ENCODE results near the gene VMO1. TPM values are rescaled to one million over a fixed set of nuclear protein-coding genes. Genes with fewer than 3 reads are reported as not detected.

The VMO1 gene
- polyA plus RNA-seq, 1 of the 3 experiments (the other 2 are of a cell fraction): 1.3 TPM

DNA sequence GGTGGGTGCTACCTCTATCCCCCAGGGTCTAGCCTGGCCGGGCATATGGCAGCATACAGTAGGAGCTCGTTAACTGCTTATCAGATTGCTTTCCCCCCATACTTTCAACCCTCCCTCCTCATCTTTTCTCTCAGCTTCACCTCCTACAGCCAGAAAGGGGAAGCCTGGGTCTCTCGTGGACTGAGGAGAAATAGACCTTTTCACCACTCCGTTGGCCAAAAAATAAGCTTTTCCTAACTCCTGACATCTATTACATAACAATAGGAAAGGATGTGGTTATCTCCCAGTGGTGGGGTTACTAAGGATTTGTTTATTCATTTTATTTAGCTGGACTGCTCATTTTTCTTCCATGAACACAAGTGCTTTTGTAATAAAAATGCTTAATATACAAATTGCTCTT, 37.5 kb downstream of the VMO1 start:
- no peak overlapping the region for H2AFZ ChIP-seq (ENCODE audit: low read depth)
- H3K27ac ChIP-seq (ENCODE audit: low read depth in 2 of 2, low read length in 1 of 2): no peak overlapping the region
- CTCF ChIA-PET: interaction anchor here (1.1 to 1.7 kb wide), 2 partner anchors 17 to 154 kb away, joined by 3 to 5 read pairs; partner anchors contain the start of genes CHRNE and MED11
- 11% methylated on average over 4 of the region's 4 CpGs for WGBS (ENCODE audit: low lambda C conversion rate)
- H3K9me2 ChIP-seq: no peaks in the 10 kb centered on the region
- no peak for TF ChIP-seq FOXM1 (IDR thresholded peaks at IDR 0.05; ENCODE audit: low read depth)
- no peak for TF ChIP-seq RXRA (IDR thresholded peaks at IDR 0.05; ENCODE audit: borderline replicate concordance, low read depth)
- no peak for TF ChIP-seq SIN3A (IDR thresholded peaks at IDR 0.05; ENCODE audit: borderline replicate concordance, low read depth, low read length)
- H3K4me1 ChIP-seq (ENCODE audit: control insufficient read depth in 1 of 2, insufficient read depth in 2 of 2, low read depth in 1 of 2, low read length in 1 of 2): no peaks in the 10 kb centered on the region; a peak in 1 of 4 replicates
- DNase-seq: no peak
- no peak overlapping the region for H3K9ac ChIP-seq
- no peak overlapping the region for H3K4me2 ChIP-seq
- H3K9me3 ChIP-seq: no peaks in the 10 kb centered on the region
- no peaks in the 10 kb centered on the region for H4K20me1 ChIP-seq (ENCODE audit: insufficient read depth)
- H3K79me2 ChIP-seq (ENCODE audit: insufficient read depth): no peaks in the 10 kb centered on the region
- H3F3A ChIP-seq (replicated peaks; ENCODE audit: insufficient read depth): peaks cover 5% of the 10 kb centered on the region
- no peaks in the 10 kb centered on the region for H3K36me3 ChIP-seq (replicated peaks in 1 of 2; ENCODE audit: control insufficient read depth in 1 of 2, insufficient read depth in 2 of 2, low read length in 1 of 2)
- POLR2A ChIA-PET: no interaction called here
- no peak overlapping the region for H3K4me3 ChIP-seq (ENCODE audit: low read depth in 2 of 2, low read length in 1 of 2)
- peaks cover 81% of the 10 kb centered on the region for H3K27me3 ChIP-seq (ENCODE audit: insufficient read depth)

DNA sequence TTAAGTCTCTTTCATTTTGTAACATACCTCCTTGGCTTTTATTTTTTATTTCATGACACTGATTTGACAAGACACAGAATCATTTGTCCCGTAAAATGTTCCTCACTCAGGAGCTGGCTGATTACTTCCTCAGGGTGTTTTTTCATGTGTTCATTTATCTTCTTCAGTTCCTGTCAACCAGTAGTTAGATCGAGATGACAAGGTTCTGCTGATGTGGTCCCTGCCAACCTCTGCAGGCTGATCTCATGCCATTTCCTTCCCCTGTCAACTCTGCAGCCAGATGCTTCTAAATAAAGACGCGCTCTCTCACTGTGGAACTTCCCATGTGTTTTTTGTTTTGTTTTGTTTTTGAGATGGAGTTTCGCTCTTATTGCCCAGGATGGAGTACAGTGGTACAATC, 38.3 kb downstream of the VMO1 start:
- CTCF ChIA-PET: interaction anchor here (1.0 to 1.8 kb wide), 3 partner anchors 10 to 141 kb away, joined by 3 to 5 read pairs (median 4); partner anchors contain the start of gene MED11
- peaks cover 5% of the 10 kb centered on the region for H3F3A ChIP-seq (replicated peaks; ENCODE audit: insufficient read depth)
- TF ChIP-seq, protein P1, sequence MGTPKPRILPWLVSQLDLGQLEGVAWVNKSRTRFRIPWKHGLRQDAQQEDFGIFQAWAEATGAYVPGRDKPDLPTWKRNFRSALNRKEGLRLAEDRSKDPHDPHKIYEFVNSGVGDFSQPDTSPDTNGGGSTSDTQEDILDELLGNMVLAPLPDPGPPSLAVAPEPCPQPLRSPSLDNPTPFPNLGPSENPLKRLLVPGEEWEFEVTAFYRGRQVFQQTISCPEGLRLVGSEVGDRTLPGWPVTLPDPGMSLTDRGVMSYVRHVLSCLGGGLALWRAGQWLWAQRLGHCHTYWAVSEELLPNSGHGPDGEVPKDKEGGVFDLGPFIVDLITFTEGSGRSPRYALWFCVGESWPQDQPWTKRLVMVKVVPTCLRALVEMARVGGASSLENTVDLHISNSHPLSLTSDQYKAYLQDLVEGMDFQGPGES (IDR thresholded peaks at IDR 0.05; ENCODE audit: low read depth, low read length): no peak
- peak; percentile 60; the same call in 1 of the 2 replicates for TF ChIP-seq MXI1 (IDR thresholded peaks at IDR 0.05; ENCODE audit: low read depth, low read length)
- H3K27ac ChIP-seq (ENCODE audit: low read depth in 2 of 2, low read length in 1 of 2): no peak overlapping the region
- H3K4me1 ChIP-seq (ENCODE audit: control insufficient read depth in 1 of 2, insufficient read depth in 2 of 2, low read depth in 1 of 2, low read length in 1 of 2): no peaks in the 10 kb centered on the region; a peak in 1 of 4 replicates
- H4K20me1 ChIP-seq (ENCODE audit: insufficient read depth): no peaks in the 10 kb centered on the region
- H3K27me3 ChIP-seq (ENCODE audit: insufficient read depth): peaks cover 77% of the 10 kb centered on the region
- no peaks in the 10 kb centered on the region for H3K9me3 ChIP-seq
- POLR2A ChIA-PET: no interaction called here
- 23% methylated on average over 5 of the region's 5 CpGs for WGBS (ENCODE audit: low lambda C conversion rate)
- no peaks in the 10 kb centered on the region for H3K36me3 ChIP-seq (replicated peaks in 1 of 2; ENCODE audit: control insufficient read depth in 1 of 2, insufficient read depth in 2 of 2, low read length in 1 of 2)
- H3K4me3 ChIP-seq (ENCODE audit: low read depth in 2 of 2, low read length in 1 of 2): no peak overlapping the region
- H3K4me2 ChIP-seq: peak overlapping the region; percentile 56; the same call in 1 of the 2 replicates
- H3K9me2 ChIP-seq: no peaks in the 10 kb centered on the region
- H2AFZ ChIP-seq (ENCODE audit: low read depth): no peak overlapping the region
- H3K79me2 ChIP-seq (ENCODE audit: insufficient read depth): no peaks in the 10 kb centered on the region
- no peak overlapping the region for H3K9ac ChIP-seq
- DNase-seq: peak; percentile 62

DNA sequence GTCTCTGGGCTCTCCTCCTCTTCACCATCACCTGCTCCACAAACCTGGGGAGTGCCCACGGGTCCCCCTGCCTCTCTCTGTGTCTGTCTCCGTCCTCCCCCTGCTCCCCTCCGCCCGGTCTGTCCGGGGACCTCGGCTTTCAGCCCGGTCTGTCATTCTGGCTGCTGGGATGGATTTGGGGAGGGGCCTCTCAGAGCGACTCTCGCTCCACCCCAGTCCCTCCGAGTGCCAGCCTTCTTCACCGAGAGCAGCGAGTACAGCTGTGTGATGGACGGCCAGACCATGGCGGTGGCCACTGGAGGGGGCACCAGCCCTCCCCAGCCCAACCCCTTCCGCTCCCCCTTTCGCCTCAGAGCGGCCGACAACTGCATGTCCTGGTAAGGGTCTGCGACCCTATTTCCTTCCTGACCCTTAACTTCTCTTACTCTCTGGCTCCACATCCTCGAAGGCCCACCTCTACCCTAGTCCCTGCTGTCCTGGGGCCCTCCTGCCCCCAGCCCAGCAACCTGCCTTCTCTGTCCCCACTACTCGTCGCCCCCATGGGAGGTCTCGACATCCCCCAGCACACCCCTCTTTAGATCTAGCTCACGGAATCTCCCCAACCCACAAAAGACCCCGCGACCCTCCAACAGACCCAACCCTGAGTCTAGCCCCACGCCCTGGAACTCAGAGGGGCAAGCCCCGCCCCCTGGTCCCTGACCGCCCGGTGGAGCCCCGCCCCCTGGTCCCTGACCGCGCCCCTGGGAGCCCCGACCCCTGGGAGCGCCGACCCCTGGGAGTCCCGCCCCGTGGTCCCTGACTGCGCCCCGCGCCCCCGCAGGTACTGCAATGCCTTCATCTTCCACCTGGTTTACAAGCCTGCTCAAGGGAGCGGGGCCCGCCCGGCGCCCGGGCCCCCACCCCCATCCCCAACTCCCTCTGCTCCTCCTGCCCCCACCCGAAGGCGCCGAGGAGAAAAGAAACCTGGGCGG, 40.9 kb downstream of the VMO1 start:
- H3K27ac ChIP-seq (ENCODE audit: low read depth in 2 of 2, low read length in 1 of 2): no peak overlapping the region
- H3K36me3 ChIP-seq (replicated peaks in 1 of 2; ENCODE audit: control insufficient read depth in 1 of 2, insufficient read depth in 2 of 2, low read length in 1 of 2): no peaks in the 10 kb centered on the region
- no peak overlapping the region for H3K9ac ChIP-seq
- no peaks in the 10 kb centered on the region for H3K9me3 ChIP-seq
- H3K9me2 ChIP-seq: no peaks in the 10 kb centered on the region
- H3K4me3 ChIP-seq (ENCODE audit: low read depth in 2 of 2, low read length in 1 of 2): no peak overlapping the region
- no peak overlapping the region for H3K4me2 ChIP-seq
- no peaks in the 10 kb centered on the region; a peak in 1 of 4 replicates for H3K4me1 ChIP-seq (ENCODE audit: control insufficient read depth in 1 of 2, insufficient read depth in 2 of 2, low read depth in 1 of 2, low read length in 1 of 2)
- DNase-seq: peak; percentile 61
- POLR2A ChIA-PET: no interaction called here
- H4K20me1 ChIP-seq (ENCODE audit: insufficient read depth): no peaks in the 10 kb centered on the region
- H3K27me3 ChIP-seq (ENCODE audit: insufficient read depth): peaks cover 58% of the 10 kb centered on the region
- no peak overlapping the region for H2AFZ ChIP-seq (ENCODE audit: low read depth)
- CTCF ChIA-PET: interaction anchor here (1.2 to 1.9 kb wide), 4 partner anchors 9 to 179 kb away, joined by 3 to 9 read pairs (median 3); partner anchors contain the start of gene GLTPD2
- no peaks in the 10 kb centered on the region for H3K79me2 ChIP-seq (ENCODE audit: insufficient read depth)
- WGBS (ENCODE audit: low lambda C conversion rate): 27% methylated on average over 33 of the region's 51 CpGs
- H3F3A ChIP-seq (replicated peaks; ENCODE audit: insufficient read depth): peaks cover 6% of the 10 kb centered on the region
- TF ChIP-seq EP300 (IDR thresholded peaks at IDR 0.05; ENCODE audit: borderline replicate concordance in 1 of 2, low read depth in 1 of 2, low read length in 1 of 2) (no peak), POLR2AphosphoS5 (IDR thresholded peaks at IDR 0.05; ENCODE audit: low read depth, low read length) (no peak), YY1 (IDR thresholded peaks at IDR 0.05; ENCODE audit: low read depth) (no peak), TEAD4 (IDR thresholded peaks at IDR 0.05; ENCODE audit: borderline replicate concordance, insufficient read depth) (no peak), RFX5 (IDR thresholded peaks at IDR 0.05; ENCODE audit: low read length) (no peak), GABPA (IDR thresholded peaks at IDR 0.05; ENCODE audit: low read depth) (no peak), NFIC (IDR thresholded peaks at IDR 0.05; ENCODE audit: borderline replicate concordance) (no peak), FOXM1 (IDR thresholded peaks at IDR 0.05; ENCODE audit: low read depth) (no peak)
- TF ChIP-seq, protein P2, sequence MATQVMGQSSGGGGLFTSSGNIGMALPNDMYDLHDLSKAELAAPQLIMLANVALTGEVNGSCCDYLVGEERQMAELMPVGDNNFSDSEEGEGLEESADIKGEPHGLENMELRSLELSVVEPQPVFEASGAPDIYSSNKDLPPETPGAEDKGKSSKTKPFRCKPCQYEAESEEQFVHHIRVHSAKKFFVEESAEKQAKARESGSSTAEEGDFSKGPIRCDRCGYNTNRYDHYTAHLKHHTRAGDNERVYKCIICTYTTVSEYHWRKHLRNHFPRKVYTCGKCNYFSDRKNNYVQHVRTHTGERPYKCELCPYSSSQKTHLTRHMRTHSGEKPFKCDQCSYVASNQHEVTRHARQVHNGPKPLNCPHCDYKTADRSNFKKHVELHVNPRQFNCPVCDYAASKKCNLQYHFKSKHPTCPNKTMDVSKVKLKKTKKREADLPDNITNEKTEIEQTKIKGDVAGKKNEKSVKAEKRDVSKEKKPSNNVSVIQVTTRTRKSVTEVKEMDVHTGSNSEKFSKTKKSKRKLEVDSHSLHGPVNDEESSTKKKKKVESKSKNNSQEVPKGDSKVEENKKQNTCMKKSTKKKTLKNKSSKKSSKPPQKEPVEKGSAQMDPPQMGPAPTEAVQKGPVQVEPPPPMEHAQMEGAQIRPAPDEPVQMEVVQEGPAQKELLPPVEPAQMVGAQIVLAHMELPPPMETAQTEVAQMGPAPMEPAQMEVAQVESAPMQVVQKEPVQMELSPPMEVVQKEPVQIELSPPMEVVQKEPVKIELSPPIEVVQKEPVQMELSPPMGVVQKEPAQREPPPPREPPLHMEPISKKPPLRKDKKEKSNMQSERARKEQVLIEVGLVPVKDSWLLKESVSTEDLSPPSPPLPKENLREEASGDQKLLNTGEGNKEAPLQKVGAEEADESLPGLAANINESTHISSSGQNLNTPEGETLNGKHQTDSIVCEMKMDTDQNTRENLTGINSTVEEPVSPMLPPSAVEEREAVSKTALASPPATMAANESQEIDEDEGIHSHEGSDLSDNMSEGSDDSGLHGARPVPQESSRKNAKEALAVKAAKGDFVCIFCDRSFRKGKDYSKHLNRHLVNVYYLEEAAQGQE (IDR thresholded peaks at IDR 0.05; ENCODE audit: low read depth, low read length): no peak

All from SK-N-SH (cell line).